HG03280 (cell line): ENCODE results near the gene TRIP13.
"Not testable (repeated sequence)": the region's sequence is repeated elsewhere in the genome, so short reads cannot be mapped to it uniquely, and the experiment has no call there.

Experiments
- ATAC-seq: cut with Tn5 transposase; IDR thresholded peaks from one replicate; pipeline ENCODE4 v1.9.1; 2021; ENCODE audit warnings: mild to moderate bottlenecking, moderate library complexity; ENCODE audit not compliant: unreplicated experiment

Gene TRIP13

GRCh38 chr5:892394-893136, at the start of gene TRIP13, which contains the start of gene BRD9:
TSS of gene TRIP13 (plus strand) at chr5:892884. CDS start at chr5:892999, 115 bp downstream.
TSS of gene BRD9 (minus strand) at chr5:892801. CDS start at chr5:892657, 144 bp downstream.
- peak; percentile 97 for ATAC-seq

GRCh38 chr5:843371-843770, 49.3 kb upstream of the TRIP13 start:
- not testable (repeated sequence) for ATAC-seq

GRCh38 chr5:843926-844325, 48.8 kb upstream of the TRIP13 start:
- not testable (repeated sequence) for ATAC-seq

GRCh38 chr5:844426-844825, 48.3 kb upstream of the TRIP13 start:
- ATAC-seq, result not testable (repeated sequence)

GRCh38 chr5:845031-845675, 47.5 kb upstream of the TRIP13 start:
- not testable (repeated sequence) for ATAC-seq

- not testable (repeated sequence) for ATAC-seq
Observed at GRCh38 chr5:845676-846601, 46.7 kb upstream of the TRIP13 start.

GRCh38 chr5:846602-847091, 46.0 kb upstream of the TRIP13 start:
- ATAC-seq, result not testable (repeated sequence)

GRCh38 chr5:847212-847611, 45.5 kb upstream of the TRIP13 start:
- not testable (repeated sequence) for ATAC-seq

GRCh38 chr5:847736-848135, 44.9 kb upstream of the TRIP13 start:
- not testable (repeated sequence) for ATAC-seq

- no peak for ATAC-seq
Observed at GRCh38 chr5:848671-849111, 44.0 kb upstream of the TRIP13 start.

GRCh38 chr5:849651-850301, 42.9 kb upstream of the TRIP13 start:
- no peak for ATAC-seq

GRCh38 chr5:850511-851006, 42.1 kb upstream of the TRIP13 start, which contains the start of gene ZDHHC11:
TSS of gene ZDHHC11 (minus strand) at chr5:850986. CDS start at chr5:850602, 384 bp downstream.
- no peak for ATAC-seq

GRCh38 chr5:851076-851475, 41.6 kb upstream of the TRIP13 start:
- no peak for ATAC-seq

GRCh38 chr5:851553-851952, 41.1 kb upstream of the TRIP13 start:
- ATAC-seq, result no peak

GRCh38 chr5:852018-852417, 40.7 kb upstream of the TRIP13 start:
- ATAC-seq, result no peak

GRCh38 chr5:852431-853401, 40.0 kb upstream of the TRIP13 start:
- no peak for ATAC-seq

- ATAC-seq, result not testable (repeated sequence)
Observed at GRCh38 chr5:853416-854090, 39.1 kb upstream of the TRIP13 start.

GRCh38 chr5:854217-854616, 38.5 kb upstream of the TRIP13 start:
- ATAC-seq, result no peak
